ENCODE measurements around the gene FFAR3.

The FFAR3 gene

DNA sequence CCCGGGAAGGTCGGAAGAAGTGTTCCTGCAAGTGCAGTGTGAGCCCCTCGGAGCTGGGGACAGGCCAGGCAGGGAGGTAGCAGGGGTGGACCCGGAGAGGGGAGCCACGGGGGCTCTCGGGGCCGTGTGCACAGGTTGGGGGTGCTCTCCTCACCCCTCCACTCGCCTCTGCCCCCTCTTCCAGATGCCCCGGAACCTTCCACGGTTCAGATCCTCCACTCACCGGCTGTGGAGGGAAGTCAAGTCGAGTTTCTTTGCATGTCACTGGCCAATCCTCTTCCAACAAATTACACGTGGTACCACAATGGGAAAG is 20.3 kb upstream of the FFAR3 start:
- Mint-ChIP-seq H3K36me3 (ENCODE audit: low read depth) (no peaks in the 10 kb centered on the region), H3K4me3 (no peak overlapping the region), H3K27ac (no peak overlapping the region), H3K27me3 (peaks cover 2% of the 10 kb centered on the region), H3K9me3 (no peaks in the 10 kb centered on the region), H3K4me1 (ENCODE audit: low read depth) (peaks cover 17% of the 10 kb centered on the region)
- no peak for DNase-seq

GRCh38 chr19:35340431-35340830 is 17.8 kb upstream of the FFAR3 start:
- Mint-ChIP-seq H3K4me1 (ENCODE audit: low read depth) (peaks cover 2% of the 10 kb centered on the region), H3K27ac (no peak overlapping the region), H3K36me3 (ENCODE audit: low read depth) (no peaks in the 10 kb centered on the region), H3K4me3 (no peak overlapping the region), H3K9me3 (no peaks in the 10 kb centered on the region), H3K27me3 (peaks cover 2% of the 10 kb centered on the region)
- no peak for DNase-seq

- Mint-ChIP-seq H3K4me3 (no peak overlapping the region), H3K27ac (no peak overlapping the region), H3K27me3 (peaks cover 6% of the 10 kb centered on the region), H3K9me3 (no peaks in the 10 kb centered on the region), H3K36me3 (ENCODE audit: low read depth) (no peaks in the 10 kb centered on the region), H3K4me1 (ENCODE audit: low read depth) (peaks cover 8% of the 10 kb centered on the region)
- no peak for DNase-seq
Measured at GRCh38 chr19:35341006-35341405, 17.3 kb upstream of the FFAR3 start.

- Mint-ChIP-seq H3K4me3 (no peak overlapping the region), H3K36me3 (ENCODE audit: low read depth) (no peaks in the 10 kb centered on the region), H3K9me3 (no peaks in the 10 kb centered on the region), H3K27me3 (peaks cover 4% of the 10 kb centered on the region), H3K27ac (no peak overlapping the region), H3K4me1 (ENCODE audit: low read depth) (peaks cover 15% of the 10 kb centered on the region)
- DNase-seq = no peak
Measured at GRCh38 chr19:35341565-35342225, 16.6 kb upstream of the FFAR3 start.

DNA sequence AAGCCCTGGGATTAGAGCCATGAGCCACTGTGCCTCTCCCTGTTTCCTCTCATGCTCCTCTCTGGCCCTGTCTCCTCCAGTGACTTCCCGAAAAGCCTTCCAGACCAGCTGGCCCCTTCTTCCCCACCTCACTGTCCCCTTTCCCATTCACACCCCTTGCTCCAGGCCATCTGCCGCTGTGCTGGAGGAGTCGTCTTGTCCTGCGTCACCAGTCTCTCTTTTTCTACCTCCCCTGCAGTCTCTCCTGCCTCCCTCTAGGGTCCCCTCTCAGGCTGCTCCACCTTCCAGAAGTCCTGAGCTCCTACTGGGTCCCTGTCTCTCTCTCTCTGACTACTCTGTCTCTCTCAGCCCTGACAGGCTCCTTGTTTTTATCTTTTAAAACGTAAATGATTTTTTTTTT is 15.8 kb upstream of the FFAR3 start:
- Mint-ChIP-seq H3K27ac (no peak overlapping the region), H3K27me3 (peaks cover 4% of the 10 kb centered on the region), H3K36me3 (ENCODE audit: low read depth) (no peaks in the 10 kb centered on the region), H3K4me1 (ENCODE audit: low read depth) (peaks cover 22% of the 10 kb centered on the region), H3K9me3 (no peaks in the 10 kb centered on the region), H3K4me3 (no peak overlapping the region)
- no peak for DNase-seq

GRCh38 chr19:35344511-35345031 is 13.7 kb upstream of the FFAR3 start:
- Mint-ChIP-seq H3K4me1 (ENCODE audit: low read depth) (peaks cover 43% of the 10 kb centered on the region), H3K4me3 (no peak overlapping the region), H3K27me3 (peaks cover 4% of the 10 kb centered on the region), H3K9me3 (no peaks in the 10 kb centered on the region), H3K36me3 (ENCODE audit: low read depth) (no peaks in the 10 kb centered on the region), H3K27ac (no peak overlapping the region)
- DNase-seq = no peak

GRCh38 chr19:35345671-35346111 is 12.6 kb upstream of the FFAR3 start:
- H3K27ac Mint-ChIP-seq = peak overlapping the region; percentile 94
- peak overlapping the region; percentile 70 for H3K4me3 Mint-ChIP-seq
- no peaks in the 10 kb centered on the region for H3K36me3 Mint-ChIP-seq (ENCODE audit: low read depth)
- no peaks in the 10 kb centered on the region for H3K9me3 Mint-ChIP-seq
- H3K27me3 Mint-ChIP-seq = peaks cover 4% of the 10 kb centered on the region
- no peak for DNase-seq
- peaks cover 44% of the 10 kb centered on the region for H3K4me1 Mint-ChIP-seq (ENCODE audit: low read depth)

- DNase-seq = peak; percentile 77
- Mint-ChIP-seq H3K36me3 (ENCODE audit: low read depth) (no peaks in the 10 kb centered on the region), H3K27ac (peak overlapping the region; percentile 94), H3K9me3 (no peaks in the 10 kb centered on the region), H3K27me3 (peaks cover 4% of the 10 kb centered on the region), H3K4me1 (ENCODE audit: low read depth) (peaks cover 44% of the 10 kb centered on the region), H3K4me3 (peak overlapping the region; percentile 70)
Measured at GRCh38 chr19:35346193-35347052, 11.8 kb upstream of the FFAR3 start.

- no peaks in the 10 kb centered on the region for H3K36me3 Mint-ChIP-seq (ENCODE audit: low read depth)
- H3K4me3 Mint-ChIP-seq = peak within 1 kb of the TSS; percentile 70
- no peaks in the 10 kb centered on the region for H3K9me3 Mint-ChIP-seq
- H3K4me1 Mint-ChIP-seq (ENCODE audit: low read depth) = peaks cover 44% of the 10 kb centered on the region
- H3K27ac Mint-ChIP-seq = peak within 1 kb of the TSS; percentile 94
- H3K27me3 Mint-ChIP-seq = peaks cover 4% of the 10 kb centered on the region
- DNase-seq = peak; percentile 77
Measured at GRCh38 chr19:35347171-35347929, 10.9 kb upstream of the FFAR3 start, which contains the start of gene FFAR1. Gene FFAR1, plus strand, starts transcription at chr19:35347902. Its CDS starts 3,650 bp downstream, at chr19:35351552.

GRCh38 chr19:35347930-35348298 is 10.3 kb upstream of the FFAR3 start:
- Mint-ChIP-seq H3K27ac (peak overlapping the region; percentile 94), H3K36me3 (ENCODE audit: low read depth) (no peaks in the 10 kb centered on the region), H3K4me3 (peak overlapping the region; percentile 70), H3K4me1 (ENCODE audit: low read depth) (peaks cover 49% of the 10 kb centered on the region), H3K27me3 (peaks cover 4% of the 10 kb centered on the region), H3K9me3 (no peaks in the 10 kb centered on the region)
- DNase-seq = no peak

GRCh38 chr19:35348911-35349611 is 9.2 kb upstream of the FFAR3 start:
- Mint-ChIP-seq H3K4me1 (ENCODE audit: low read depth) (peaks cover 51% of the 10 kb centered on the region), H3K36me3 (ENCODE audit: low read depth) (no peaks in the 10 kb centered on the region), H3K27ac (peak overlapping the region; percentile 2), H3K27me3 (peaks cover 4% of the 10 kb centered on the region), H3K4me3 (no peak overlapping the region), H3K9me3 (no peaks in the 10 kb centered on the region)
- DNase-seq = peak; percentile 29

- H3K27ac Mint-ChIP-seq = peak overlapping the region; percentile 2
- no peak for DNase-seq
- peaks cover 4% of the 10 kb centered on the region for H3K27me3 Mint-ChIP-seq
- no peaks in the 10 kb centered on the region for H3K9me3 Mint-ChIP-seq
- H3K4me1 Mint-ChIP-seq (ENCODE audit: low read depth) = peaks cover 51% of the 10 kb centered on the region
- H3K36me3 Mint-ChIP-seq (ENCODE audit: low read depth) = no peaks in the 10 kb centered on the region
- H3K4me3 Mint-ChIP-seq = no peak overlapping the region
Measured at GRCh38 chr19:35349614-35350521, 8.4 kb upstream of the FFAR3 start.

- peaks cover 3% of the 10 kb centered on the region for H3K27me3 Mint-ChIP-seq
- no peaks in the 10 kb centered on the region for H3K9me3 Mint-ChIP-seq
- no peak overlapping the region for H3K27ac Mint-ChIP-seq
- H3K36me3 Mint-ChIP-seq (ENCODE audit: low read depth) = no peaks in the 10 kb centered on the region
- H3K4me1 Mint-ChIP-seq (ENCODE audit: low read depth) = peaks cover 47% of the 10 kb centered on the region
- no peak for DNase-seq
- H3K4me3 Mint-ChIP-seq = no peak overlapping the region
Measured at GRCh38 chr19:35350591-35350990, 7.7 kb upstream of the FFAR3 start.
